GM18909 (cell line): Measurements from ENCODE around the gene REXO5.
"Not testable (repeated sequence)": the region's sequence is repeated elsewhere in the genome, so short reads cannot be mapped to it uniquely, and the experiment has no call there.

Experiments
- ATAC-seq: cut with Tn5 transposase; IDR thresholded peaks from one replicate; pipeline ENCODE4 v1.9.1; 2021; ENCODE audit warnings: mild to moderate bottlenecking; ENCODE audit not compliant: unreplicated experiment, poor library complexity

The REXO5 gene

GRCh38 chr16:20798364-20798763 is 8.0 kb upstream of the REXO5 start:
- ATAC-seq, result no peak

- no peak for ATAC-seq
These were observed 6.7 kb upstream of the REXO5 start for GRCh38 chr16:20799599-20799998.

- ATAC-seq, result no peak
These were observed 5.0 kb upstream of the REXO5 start for GRCh38 chr16:20801278-20801677.

- no peak for ATAC-seq
These were observed 3.2 kb upstream of the REXO5 start for GRCh38 chr16:20803192-20803560.

GRCh38 chr16:20803561-20804214 is 2.6 kb upstream of the REXO5 start:
- no peak for ATAC-seq

- not testable (repeated sequence) for ATAC-seq
These were observed 601 bp upstream of the REXO5 start for GRCh38 chr16:20805684-20806167.

GRCh38 chr16:20807862-20808261 is 1.5 kb downstream of the REXO5 start:
- ATAC-seq, result no peak

- ATAC-seq, result no peak
These were observed 5.6 kb downstream of the REXO5 start for GRCh38 chr16:20811889-20812439.

- ATAC-seq, result no peak
These were observed 6.2 kb downstream of the REXO5 start for GRCh38 chr16:20812510-20812909.

GRCh38 chr16:20814784-20815183 is 8.5 kb downstream of the REXO5 start:
- no peak for ATAC-seq

GRCh38 chr16:20818929-20819585 is 12.7 kb downstream of the REXO5 start:
- no peak for ATAC-seq

GRCh38 chr16:20821682-20822081 is 15.4 kb downstream of the REXO5 start:
- no peak for ATAC-seq

- ATAC-seq, result no peak
These were observed 16.4 kb downstream of the REXO5 start for GRCh38 chr16:20822521-20823325.

- ATAC-seq, result no peak
These were observed 19.8 kb downstream of the REXO5 start for GRCh38 chr16:20826039-20826566.

- no peak for ATAC-seq
These were observed 23.2 kb downstream of the REXO5 start for GRCh38 chr16:20829536-20829935.

- ATAC-seq, result no peak
These were observed 24.0 kb downstream of the REXO5 start for GRCh38 chr16:20830372-20830771.

- no peak for ATAC-seq
These were observed 26.8 kb downstream of the REXO5 start for GRCh38 chr16:20833086-20833485.

GRCh38 chr16:20838240-20838639 is 31.9 kb downstream of the REXO5 start:
- peak; percentile 53 for ATAC-seq

- ATAC-seq, result no peak
These were observed 33.2 kb downstream of the REXO5 start for GRCh38 chr16:20839504-20839903.

- no peak for ATAC-seq
These were observed 37.7 kb downstream of the REXO5 start for GRCh38 chr16:20844054-20844453.

- no peak for ATAC-seq
These were observed 38.3 kb downstream of the REXO5 start for GRCh38 chr16:20844588-20844987.
